HAP-1 (cell line): ENCODE measurements around the gene PTGIR.

Experiments used
- DNase-seq, 2 experiments: peaks; one replicate each; pipeline ENCODE4 v3.0.0-alpha.2; 2016 to 2020; ENCODE audit warnings: low spot score in 2 of 2
- H3K27me3 ChIP-seq: fragments of 250-450 bp; sonication (Bioruptor Pico); 2 replicates; pipeline ENCODE4 v1.5.1; 2020; ENCODE audit warnings: low read depth, mild to moderate bottlenecking, moderate library complexity
- H3K36me3 ChIP-seq: fragments of 250-450 bp; sonication (Bioruptor Pico); replicated peaks from 2 replicates; pipeline ENCODE4 v1.5.1; 2020; ENCODE audit warnings: mild to moderate bottlenecking
- H3K4me1 ChIP-seq: fragments of 250-450 bp; sonication (Bioruptor Pico); 2 replicates; pipeline ENCODE4 v1.5.1; 2020; ENCODE audit warnings: mild to moderate bottlenecking
- H3K4me3 ChIP-seq: fragments of 250-450 bp; sonication (Bioruptor Pico); 2 replicates; pipeline ENCODE4 v1.5.1; 2020; ENCODE audit warnings: mild to moderate bottlenecking, moderate library complexity
- H3K9me3 ChIP-seq: fragments of 250-450 bp; sonication (Bioruptor Pico); 2 replicates; pipeline ENCODE4 v1.5.1; 2020; ENCODE audit warnings: mild to moderate bottlenecking, moderate library complexity
- in situ Hi-C: fragments of 300-500 bp; cut with MboI; formaldehyde crosslinking; loops from 3 replicates; pipeline ENCODE4 v1.14.3; 2020; ENCODE audit warnings: low sequenced_read_pairs, inconsistent platforms, mixed read lengths

PTGIR gene

DNA sequence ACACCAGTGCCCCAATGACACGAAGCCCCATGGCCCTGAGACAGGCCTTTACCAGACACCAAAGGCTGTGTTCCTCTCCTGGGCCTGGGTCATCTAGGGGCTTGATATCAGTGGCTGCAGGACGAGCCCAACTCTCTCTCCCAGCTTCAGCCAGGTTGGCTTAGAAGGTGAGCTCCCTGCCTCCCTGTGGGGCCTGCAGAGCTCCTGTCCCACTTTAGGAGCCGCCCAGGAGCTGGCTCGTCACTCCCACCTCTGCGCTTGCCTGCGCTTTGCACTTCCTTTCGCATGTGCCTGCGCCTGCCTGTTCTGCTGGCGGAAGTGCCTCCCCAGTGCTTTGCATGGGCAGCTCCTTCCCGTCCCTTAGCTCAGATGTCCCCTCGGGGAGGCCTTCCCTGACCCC is 18.9 kb downstream of the PTGIR start:
- Histone ChIP-seq H3K4me1 (peaks cover 11% of the 10 kb centered on the region), H3K36me3 (peaks cover 62% of the 10 kb centered on the region), H3K9me3 (no peaks in the 10 kb centered on the region), H3K27me3 (no peaks in the 10 kb centered on the region), H3K4me3 (no peak overlapping the region)
- DNase-seq, result no peak
- in situ Hi-C loops, result no loop called here

DNA sequence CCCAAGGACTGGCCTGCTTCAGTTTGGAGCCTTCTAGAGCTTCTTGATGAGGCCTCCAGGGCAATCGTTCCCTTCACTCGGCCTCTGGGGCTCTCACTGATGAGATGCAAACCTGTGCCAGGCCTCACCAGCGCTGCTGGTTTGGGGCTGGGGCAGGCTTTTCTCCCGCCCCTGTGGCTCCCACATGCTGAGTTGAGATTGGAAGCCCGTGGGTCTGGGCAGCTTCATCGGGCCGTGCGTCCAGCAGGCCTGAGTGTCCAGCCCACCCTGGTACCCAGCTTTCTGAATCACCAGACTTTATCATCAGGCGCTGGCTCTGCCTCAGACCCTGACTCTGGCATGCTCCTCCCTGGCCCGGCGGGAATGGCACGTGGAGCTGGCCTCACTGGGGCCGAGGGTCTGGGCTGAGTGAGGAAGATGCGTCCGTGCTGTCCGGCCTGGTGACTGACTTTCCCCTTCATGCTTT is 19.5 kb downstream of the PTGIR start:
- no peak overlapping the region for H3K4me3 ChIP-seq
- H3K4me1 ChIP-seq, result peaks cover 11% of the 10 kb centered on the region
- DNase-seq, result no peak
- H3K27me3 ChIP-seq, result no peaks in the 10 kb centered on the region
- in situ Hi-C loops, result no loop called here
- peaks cover 62% of the 10 kb centered on the region for H3K36me3 ChIP-seq
- no peaks in the 10 kb centered on the region for H3K9me3 ChIP-seq

DNA sequence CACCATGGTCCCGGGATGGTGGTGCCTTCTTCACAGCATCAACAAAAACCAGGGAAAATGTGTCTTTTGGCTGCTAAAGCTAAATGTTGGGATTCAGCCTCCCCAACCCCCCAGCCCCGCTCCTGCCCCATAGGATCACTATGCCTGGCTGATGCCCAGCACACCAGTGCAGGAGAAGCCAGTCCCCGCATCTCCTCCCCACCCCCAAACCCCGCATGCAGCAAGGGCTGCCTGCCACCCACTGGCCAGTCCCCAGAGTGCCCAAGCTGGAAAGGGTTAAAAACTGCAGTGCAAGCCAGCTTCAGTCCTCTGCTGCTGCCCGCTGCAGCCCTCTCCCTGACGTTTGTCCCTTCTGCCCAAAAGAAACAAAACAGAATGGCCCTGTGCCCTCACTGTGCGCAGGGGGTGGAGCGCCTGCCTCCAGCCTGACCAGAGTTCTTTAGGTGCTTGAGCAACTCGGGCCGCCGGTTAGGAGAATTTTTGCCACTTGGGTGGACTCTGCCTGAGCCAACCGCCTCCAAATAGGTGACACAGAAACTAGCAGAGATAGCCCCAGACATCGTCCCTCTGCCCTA is 20.0 kb downstream of the PTGIR start:
- Histone ChIP-seq H3K4me1 (peaks cover 11% of the 10 kb centered on the region), H3K9me3 (no peaks in the 10 kb centered on the region), H3K27me3 (no peaks in the 10 kb centered on the region), H3K4me3 (no peak overlapping the region), H3K36me3 (peaks cover 59% of the 10 kb centered on the region)
- no peak for DNase-seq
- in situ Hi-C loops, result no loop called here

DNA sequence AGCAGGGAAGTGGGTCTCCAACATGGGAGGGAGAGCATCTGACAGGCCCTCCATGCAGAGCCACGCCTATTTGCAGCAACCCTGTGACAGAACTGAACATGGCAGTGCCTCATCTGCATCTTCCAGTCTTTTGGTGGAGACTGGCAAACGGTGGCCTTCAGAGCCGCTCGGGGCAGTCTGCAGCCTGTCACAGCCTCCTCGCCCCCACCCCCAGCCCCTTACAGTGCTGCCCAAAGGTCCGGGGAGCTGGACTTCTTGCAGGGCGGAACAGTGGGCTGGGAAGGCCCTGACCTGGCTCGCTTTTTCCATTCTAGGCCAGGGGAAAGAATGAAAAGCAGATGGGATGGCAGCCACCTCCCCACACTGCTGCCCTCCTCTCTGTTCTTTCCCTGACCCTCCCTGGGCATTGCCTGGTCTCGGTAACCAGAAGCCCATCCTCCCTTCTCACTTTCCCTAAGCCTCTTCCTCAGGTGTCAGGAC is 21.1 kb downstream of the PTGIR start:
- Histone ChIP-seq H3K4me3 (peak overlapping the region; percentile 100; the same call in 1 of the 2 replicates), H3K36me3 (peaks cover 50% of the 10 kb centered on the region), H3K27me3 (no peaks in the 10 kb centered on the region), H3K9me3 (no peaks in the 10 kb centered on the region), H3K4me1 (peaks cover 11% of the 10 kb centered on the region)
- no peak for DNase-seq
- in situ Hi-C loops, result no loop called here

DNA sequence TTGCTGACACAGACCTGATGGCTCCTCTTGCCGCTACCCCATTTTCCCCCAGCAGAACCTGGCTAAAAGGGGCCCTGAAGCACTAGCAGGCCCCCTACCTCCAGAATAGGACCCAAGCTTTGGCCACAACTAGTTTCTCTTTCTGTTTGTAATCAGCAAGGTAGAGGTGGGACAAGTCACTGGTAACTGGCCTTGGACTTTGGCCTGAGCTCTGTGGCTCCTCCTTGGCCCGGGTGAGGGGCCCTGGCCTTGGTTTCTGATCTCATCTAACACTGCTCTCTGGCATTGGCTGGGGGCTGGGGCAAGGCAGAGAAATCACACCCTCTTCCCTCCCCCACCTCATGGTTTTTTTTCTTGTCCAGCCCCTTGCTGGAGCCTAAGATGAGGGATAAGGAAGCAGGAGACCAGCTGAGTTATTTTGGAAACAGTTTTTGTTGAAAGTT is 21.7 kb downstream of the PTGIR start:
- peaks cover 11% of the 10 kb centered on the region for H3K4me1 ChIP-seq

DNA sequence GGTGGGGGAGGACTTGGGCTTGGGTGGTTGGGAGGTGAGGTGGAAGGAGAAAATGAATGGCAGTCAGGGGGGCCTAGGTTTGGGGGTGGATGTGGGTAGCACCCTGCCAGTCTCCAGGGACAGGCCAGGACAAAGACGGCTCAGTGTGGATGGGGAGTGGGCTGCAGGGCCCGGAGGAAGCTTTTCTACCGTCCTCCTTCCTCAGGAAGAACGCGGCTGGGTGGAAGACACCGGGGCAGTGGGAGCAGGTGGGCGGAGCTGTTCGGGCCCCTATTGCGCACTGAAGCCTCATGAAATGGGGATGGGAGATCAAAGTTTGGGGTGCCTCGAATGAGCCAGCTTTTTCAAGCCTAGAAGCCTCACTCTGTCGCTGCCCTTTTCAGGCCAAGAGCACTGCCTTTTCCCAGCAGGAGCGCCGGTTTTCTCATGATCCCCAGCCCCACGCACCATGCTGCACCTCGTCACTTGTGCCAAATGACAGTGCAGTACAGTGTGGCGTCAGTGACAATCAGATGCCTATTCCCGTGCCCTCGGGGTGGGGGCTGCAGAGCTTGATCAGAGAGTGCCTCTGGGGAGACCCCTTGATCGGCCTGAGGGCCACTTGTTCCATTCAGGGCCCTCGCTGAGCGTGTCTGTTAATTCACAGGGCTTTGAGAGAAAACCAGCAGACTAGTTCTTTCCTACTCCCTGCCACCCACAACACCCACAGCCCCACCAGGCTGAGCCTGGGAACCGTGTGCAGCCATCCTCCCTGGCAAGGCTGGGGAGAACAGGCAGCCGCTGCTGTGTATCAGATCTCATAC is 22.3 kb downstream of the PTGIR start:
- peak in 1 of 2 experiments; percentile 29 for DNase-seq

More for the DNA sequence above, 21.7 kb downstream of the PTGIR start:
- no peak for DNase-seq
- Histone ChIP-seq H3K27me3 (no peaks in the 10 kb centered on the region), H3K9me3 (no peaks in the 10 kb centered on the region), H3K36me3 (peaks cover 44% of the 10 kb centered on the region), H3K4me3 (peak overlapping the region; percentile 100)
- in situ Hi-C loops, result no loop called here

DNA sequence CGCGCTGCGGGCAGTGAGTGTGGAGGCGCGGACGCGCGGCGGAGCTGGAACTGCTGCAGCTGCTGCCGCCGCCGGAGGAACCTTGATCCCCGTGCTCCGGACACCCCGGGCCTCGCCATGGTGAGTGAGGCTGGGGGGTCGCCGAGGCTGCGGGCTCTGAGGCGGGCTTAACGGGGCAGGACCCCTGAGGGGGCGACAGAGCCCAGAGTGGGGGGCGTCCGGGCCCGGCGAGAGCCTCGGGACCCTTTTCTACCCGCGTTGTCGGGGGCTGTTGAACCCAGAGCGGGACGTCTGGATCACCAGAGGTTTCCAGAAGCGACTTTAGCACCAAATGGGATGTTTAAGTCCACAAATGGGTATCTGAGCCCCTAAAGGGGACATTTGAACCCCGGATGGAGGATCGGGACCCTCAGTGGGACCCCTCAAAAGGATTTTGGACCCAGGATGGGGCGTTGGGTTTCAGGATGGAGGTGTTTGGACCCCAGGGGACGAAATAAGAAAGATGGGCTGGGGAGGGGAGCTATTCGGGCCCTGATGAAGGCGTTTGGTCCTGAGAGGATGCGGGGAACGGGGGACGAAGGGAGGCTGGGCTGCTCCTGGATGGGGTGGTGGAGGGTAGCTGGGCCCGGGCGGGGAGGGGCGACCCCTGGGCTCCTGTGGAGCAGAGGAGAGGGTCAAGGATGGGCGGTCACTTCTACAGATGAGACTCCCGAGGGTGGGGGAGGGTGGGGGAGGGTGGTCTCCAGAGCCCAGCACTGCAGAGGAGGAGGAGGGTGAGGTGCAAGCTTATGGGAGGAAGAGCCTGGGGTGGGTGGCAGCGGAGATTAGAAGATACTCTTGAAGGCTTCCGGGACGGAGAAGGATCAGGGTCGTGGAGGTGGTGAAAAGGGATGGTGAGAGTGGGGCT is 23.3 kb downstream of the PTGIR start, which contains the start of gene CALM3:
TSS of gene CALM3 (plus strand) at position 13 of the 907 bp plus-strand sequence. CDS start at position 118, 105 bp downstream.
- H3K4me1 ChIP-seq, result peaks cover 11% of the 10 kb centered on the region
- in situ Hi-C loops, result no loop called here
- peaks cover 27% of the 10 kb centered on the region for H3K36me3 ChIP-seq
- peak in 1 of 2 experiments; percentile 47 for DNase-seq
- no peaks in the 10 kb centered on the region for H3K9me3 ChIP-seq
- H3K4me3 ChIP-seq, result peak within 1 kb of the TSS; percentile 100
- H3K27me3 ChIP-seq, result no peaks in the 10 kb centered on the region

More for the DNA sequence above, 22.3 kb downstream of the PTGIR start:
- Histone ChIP-seq H3K9me3 (no peaks in the 10 kb centered on the region), H3K27me3 (no peaks in the 10 kb centered on the region), H3K36me3 (peaks cover 38% of the 10 kb centered on the region), H3K4me3 (peak overlapping the region; percentile 100), H3K4me1 (peaks cover 11% of the 10 kb centered on the region)
- in situ Hi-C loops, result no loop called here

DNA sequence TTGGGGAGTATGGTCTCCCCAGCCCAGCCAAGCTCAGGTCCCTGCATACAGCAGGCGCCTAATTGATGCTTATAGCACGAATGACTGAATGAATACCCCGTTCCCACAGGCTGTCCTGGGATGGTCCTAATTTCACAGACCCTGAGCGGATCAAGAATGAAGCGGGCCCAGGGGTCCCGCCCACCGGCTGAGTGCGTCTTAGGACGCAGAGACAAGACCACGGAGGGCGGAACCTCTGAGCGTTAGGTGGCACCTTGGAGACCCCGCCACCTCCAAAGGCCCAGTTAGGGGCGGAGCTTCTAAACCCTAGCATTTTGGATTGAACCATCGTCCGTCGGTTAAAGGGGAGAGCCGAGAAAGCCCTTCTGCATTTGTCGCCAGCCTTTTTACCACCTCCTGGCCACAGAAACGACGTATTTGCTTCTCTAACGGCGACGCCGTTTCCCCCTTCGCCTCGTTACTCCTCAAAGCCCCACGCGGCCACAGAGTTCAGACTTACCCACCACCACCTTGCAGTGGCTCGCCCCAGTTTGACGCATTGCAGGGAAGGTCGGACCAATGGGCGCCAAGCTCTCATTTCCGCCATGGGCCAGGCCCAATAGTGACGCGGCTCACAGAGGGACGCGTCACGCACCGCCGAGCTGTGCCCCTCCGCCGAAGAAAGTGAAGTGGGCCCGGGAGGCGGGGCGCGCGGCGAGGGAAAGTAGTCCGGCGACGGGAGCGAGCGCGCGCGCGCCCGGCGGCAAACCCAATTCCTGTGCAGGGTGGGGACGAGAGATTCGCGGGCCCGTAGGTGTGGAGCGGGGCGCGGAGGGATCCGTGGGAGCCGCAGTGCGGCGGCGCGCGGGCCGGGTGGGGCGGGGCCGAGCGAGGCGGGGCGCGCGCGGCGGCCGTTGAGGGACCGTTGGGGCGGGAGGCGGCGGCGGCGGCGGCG is 24.2 kb downstream of the PTGIR start:
- H3K36me3 ChIP-seq, result peaks cover 18% of the 10 kb centered on the region
- in situ Hi-C loops, result no loop called here

DNA sequence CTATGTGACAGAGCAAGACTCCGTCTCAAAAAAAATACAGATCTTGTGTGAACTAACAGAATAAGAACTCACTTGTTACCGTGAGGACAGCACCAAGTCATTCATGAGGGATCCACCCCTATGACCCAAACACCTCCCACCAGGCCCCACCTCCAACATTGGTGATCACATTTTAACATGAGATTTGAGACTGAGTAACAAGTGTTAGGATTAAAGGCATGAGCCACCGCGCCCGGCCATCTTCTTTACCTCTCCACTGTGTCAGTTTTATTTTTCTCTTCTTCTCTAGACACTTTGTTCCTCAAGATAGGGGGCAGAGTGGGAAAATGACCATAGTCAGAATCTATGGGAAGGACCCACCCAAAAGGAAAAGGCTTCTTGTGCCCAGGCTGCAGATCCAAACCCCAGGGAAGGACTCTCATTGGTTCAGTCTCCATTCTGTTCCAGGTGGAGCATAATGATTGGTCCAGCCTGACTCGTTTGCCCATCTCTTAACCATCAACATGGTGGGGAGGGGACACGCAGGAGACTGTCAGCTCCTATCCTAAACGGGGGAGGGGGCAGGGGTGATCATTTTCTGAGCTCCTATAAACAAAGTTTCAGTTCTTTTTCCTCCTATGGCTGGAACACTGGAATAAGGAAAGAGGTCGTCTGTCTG is 25.0 kb downstream of the PTGIR start:
- Histone ChIP-seq H3K4me1 (peaks cover 16% of the 10 kb centered on the region), H3K9me3 (no peaks in the 10 kb centered on the region), H3K36me3 (peaks cover 12% of the 10 kb centered on the region), H3K4me3 (peak overlapping the region; percentile 100), H3K27me3 (no peaks in the 10 kb centered on the region)
- DNase-seq, result no peak
- in situ Hi-C loops, result no loop called here

More for the DNA sequence above, 24.2 kb downstream of the PTGIR start:
- H3K4me3 ChIP-seq, result peak overlapping the region; percentile 100
- no peaks in the 10 kb centered on the region for H3K27me3 ChIP-seq
- peak; percentile 87 to 96 for DNase-seq
- no peaks in the 10 kb centered on the region for H3K9me3 ChIP-seq
- peaks cover 11% of the 10 kb centered on the region for H3K4me1 ChIP-seq

DNA sequence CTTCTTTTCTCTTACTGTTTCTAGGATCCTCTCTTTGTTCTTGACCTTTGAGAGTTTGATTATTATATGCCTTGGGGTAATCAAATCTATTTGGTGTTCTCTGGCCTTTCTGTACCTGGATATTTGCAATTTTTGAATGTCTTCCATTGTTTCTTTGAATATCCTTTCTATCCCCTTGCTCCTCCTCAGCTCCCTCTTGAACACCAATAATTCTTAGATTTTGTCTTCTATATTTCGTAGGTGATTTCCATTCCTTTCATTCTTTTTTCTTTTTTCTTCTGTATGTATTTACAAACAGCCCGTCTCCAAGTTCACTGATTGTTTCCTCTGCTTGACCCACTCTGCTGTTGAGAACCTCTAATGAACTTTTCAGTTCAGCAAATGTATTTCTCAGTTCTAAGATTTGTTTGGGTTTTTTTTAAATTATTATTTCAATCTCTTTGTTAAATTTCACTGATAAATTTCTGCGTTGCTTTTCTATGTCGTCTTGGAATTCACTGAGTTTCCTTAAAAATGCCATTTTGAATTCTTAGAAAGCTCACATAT is 26.4 kb downstream of the PTGIR start:
- in situ Hi-C loops, result no loop called here
- no peak overlapping the region for H3K4me3 ChIP-seq
- peaks cover 12% of the 10 kb centered on the region for H3K36me3 ChIP-seq
- H3K27me3 ChIP-seq, result no peaks in the 10 kb centered on the region
- no peak for DNase-seq
- no peaks in the 10 kb centered on the region for H3K9me3 ChIP-seq
- peaks cover 16% of the 10 kb centered on the region for H3K4me1 ChIP-seq

DNA sequence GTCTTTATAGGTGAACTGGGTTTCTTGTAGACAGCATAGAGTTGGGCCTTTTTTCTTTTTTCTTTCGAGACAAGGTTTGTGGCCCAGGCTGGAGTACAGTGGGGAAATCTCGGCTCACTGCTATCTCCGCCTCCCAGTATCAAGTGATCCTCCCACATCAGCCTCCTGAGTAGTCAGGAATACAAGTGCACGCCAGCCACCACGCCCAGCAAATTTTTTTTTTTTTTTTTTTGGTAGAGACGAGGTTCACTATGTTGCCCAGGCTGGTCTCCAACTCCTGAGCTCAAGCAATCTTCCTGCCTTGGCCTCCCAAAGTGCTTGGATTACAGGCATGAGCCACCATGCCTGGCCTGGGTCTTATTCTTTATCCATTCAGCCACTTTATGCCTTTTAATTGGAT is 28.9 kb downstream of the PTGIR start:
- Histone ChIP-seq H3K4me1 (peaks cover 6% of the 10 kb centered on the region; the same call in 1 of the 2 replicates), H3K36me3 (no peaks in the 10 kb centered on the region), H3K9me3 (no peaks in the 10 kb centered on the region), H3K27me3 (no peaks in the 10 kb centered on the region), H3K4me3 (no peak overlapping the region)
- in situ Hi-C loops, result no loop called here
- no peak for DNase-seq

DNA sequence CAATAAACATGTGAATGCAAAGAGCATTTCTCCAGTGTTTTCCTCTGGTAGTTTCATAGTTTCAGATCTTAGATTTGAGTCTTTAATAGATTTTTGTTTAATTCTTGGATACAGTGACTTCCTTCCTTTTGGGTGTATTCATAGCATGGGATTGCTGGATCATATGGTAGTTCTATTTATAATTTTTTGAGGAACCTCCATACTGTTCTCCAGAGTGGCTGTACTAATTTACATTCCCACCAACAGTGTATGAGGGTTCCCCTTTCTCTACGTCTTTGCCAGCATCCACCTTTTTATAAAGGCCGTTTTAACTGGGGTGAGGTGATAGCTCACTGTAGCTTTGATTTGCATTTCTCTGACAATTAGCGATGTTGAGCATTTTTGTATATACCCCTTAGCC is 33.0 kb downstream of the PTGIR start:
- no peaks in the 10 kb centered on the region for H3K36me3 ChIP-seq
- no peak for DNase-seq
- H3K4me3 ChIP-seq, result no peak overlapping the region
- no peaks in the 10 kb centered on the region for H3K9me3 ChIP-seq
- in situ Hi-C loops, result no loop called here
- peaks cover 6% of the 10 kb centered on the region; the same call in 1 of the 2 replicates for H3K4me1 ChIP-seq
- H3K27me3 ChIP-seq, result no peaks in the 10 kb centered on the region
